MG63 (cell line): Measurements from ENCODE around the gene ESR1. TPM values are rescaled to one million over a fixed set of nuclear protein-coding genes. Genes with fewer than 3 reads are reported as not detected.
A peak's percentile ranks its signal among the peaks of the same experiment; 100 is the strongest.

Experiments used
- DNase-seq: peaks from one replicate; pipeline ENCODE4 v3.0.0-alpha.2; 2020
- H3K27me3 ChIP-seq: fragments of 250-450 bp; sonication (Bioruptor Pico); 2 replicates; pipeline ENCODE4 v1.5.1; 2020; ENCODE audit warnings: mild to moderate bottlenecking, moderate library complexity
- H3K36me3 ChIP-seq: fragments of 250-450 bp; sonication (Bioruptor Pico); 2 replicates; pipeline ENCODE4 v1.5.1; 2020; ENCODE audit warnings: mild to moderate bottlenecking, moderate library complexity
- H3K4me3 ChIP-seq: fragments of 250-450 bp; sonication (Bioruptor Pico); 2 replicates; pipeline ENCODE4 v1.5.1; 2020; ENCODE audit warnings: mild to moderate bottlenecking, moderate library complexity
- H3K9me3 ChIP-seq: fragments of 250-450 bp; sonication (Bioruptor Pico); 2 replicates; pipeline ENCODE4 v1.5.1; 2020; ENCODE audit warnings: mild to moderate bottlenecking, moderate library complexity
- total RNA-seq: library from RNA; depleted of rRNA; stranded (reverse); fragments of >200 nt; shearing (Covaris generic); gene quantifications from 2 replicates; pipeline ENCODE4 v1.2.3, GENCODE V29; 2014; ENCODE audit warnings: low replicate concordance; rRNA removed

ESR1 gene
- total RNA-seq: 0.07 TPM in 1 of 2 replicates, not detected in the other

- no peaks in the 10 kb centered on the region for H3K9me3 ChIP-seq
- peaks cover 26% of the 10 kb centered on the region for H3K27me3 ChIP-seq
- peak; percentile 31 for DNase-seq
- no peaks in the 10 kb centered on the region for H3K36me3 ChIP-seq
- H3K4me3 ChIP-seq: no peak within 1 kb of the TSS
Measured at GRCh38 chr6:151807513-151808370, at the start of gene ESR1. TSS of gene ESR1 (plus strand) at chr6:151807682. CDS start at chr6:151807913, 231 bp downstream.

DNA sequence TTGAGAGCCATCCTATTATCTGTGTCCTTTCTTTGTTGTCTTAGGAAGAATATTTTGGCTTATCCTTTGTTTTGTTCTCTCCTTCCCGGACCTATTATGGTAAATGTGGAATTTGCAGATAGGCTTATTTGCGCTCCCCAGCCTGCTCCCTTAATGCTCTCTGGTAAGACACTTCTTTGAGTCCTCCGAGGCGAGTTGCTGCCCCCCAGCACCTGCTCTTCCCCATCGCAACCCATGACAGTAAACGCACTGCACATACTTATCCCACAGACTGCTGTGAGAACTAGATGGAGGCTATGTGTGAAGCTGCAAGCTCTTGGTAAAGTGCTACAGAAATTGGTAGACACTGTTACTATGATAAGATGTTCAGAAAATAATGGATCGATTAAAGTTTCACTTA lies 47.0 kb upstream of the ESR1 start:
- Histone ChIP-seq H3K4me3 (no peak overlapping the region), H3K9me3 (no peaks in the 10 kb centered on the region), H3K27me3 (no peaks in the 10 kb centered on the region), H3K36me3 (no peaks in the 10 kb centered on the region)
- no peak for DNase-seq

GRCh38 chr6:151761851-151762250 lies 45.6 kb upstream of the ESR1 start:
- no peak overlapping the region for H3K4me3 ChIP-seq
- DNase-seq: no peak
- no peaks in the 10 kb centered on the region for H3K9me3 ChIP-seq
- H3K27me3 ChIP-seq: no peaks in the 10 kb centered on the region
- no peaks in the 10 kb centered on the region for H3K36me3 ChIP-seq

DNA sequence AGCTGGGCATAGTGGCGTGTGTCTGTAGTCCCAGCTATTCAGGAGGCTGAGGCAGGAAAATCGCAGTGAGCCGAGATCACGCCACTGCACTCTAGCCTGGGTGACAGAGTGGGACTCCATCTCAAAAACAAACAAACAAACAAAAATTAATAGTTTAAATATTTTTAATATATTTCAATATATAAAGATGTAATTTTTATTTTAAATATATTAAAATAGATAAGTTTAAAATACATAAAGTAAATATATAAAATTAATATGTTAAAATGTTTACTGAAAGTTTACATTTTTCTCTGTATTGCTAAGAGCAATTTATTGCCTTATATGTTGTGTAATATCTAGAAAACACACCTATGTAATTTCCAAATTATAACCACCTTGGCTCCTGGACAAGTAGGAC lies 44.7 kb upstream of the ESR1 start:
- H3K4me3 ChIP-seq: no peak overlapping the region
- no peaks in the 10 kb centered on the region for H3K36me3 ChIP-seq
- DNase-seq: no peak
- H3K9me3 ChIP-seq: no peaks in the 10 kb centered on the region
- H3K27me3 ChIP-seq: no peaks in the 10 kb centered on the region

DNA sequence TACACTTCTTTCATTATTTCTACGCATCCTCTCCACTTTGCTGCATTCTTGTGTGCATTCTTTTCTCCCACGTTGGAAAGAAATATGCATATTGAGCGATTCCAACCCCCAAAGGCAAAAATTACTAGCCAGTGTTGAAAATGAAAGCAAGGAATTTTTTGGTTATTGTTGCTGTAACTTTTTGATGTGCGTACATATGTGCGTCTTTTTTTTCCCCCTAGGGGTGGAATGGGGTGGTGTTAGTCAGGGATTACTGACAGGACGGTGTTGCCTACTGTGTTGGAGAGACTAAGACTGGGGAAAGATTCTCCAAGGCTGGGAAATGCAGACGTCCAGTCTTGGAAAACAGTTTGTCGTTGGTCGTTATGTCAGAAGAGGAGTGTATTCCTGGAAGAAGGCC lies 44.2 kb upstream of the ESR1 start:
- Histone ChIP-seq H3K27me3 (no peaks in the 10 kb centered on the region), H3K4me3 (peak overlapping the region; percentile 17; the same call in 1 of the 2 replicates), H3K36me3 (no peaks in the 10 kb centered on the region), H3K9me3 (no peaks in the 10 kb centered on the region)
- DNase-seq: no peak

DNA sequence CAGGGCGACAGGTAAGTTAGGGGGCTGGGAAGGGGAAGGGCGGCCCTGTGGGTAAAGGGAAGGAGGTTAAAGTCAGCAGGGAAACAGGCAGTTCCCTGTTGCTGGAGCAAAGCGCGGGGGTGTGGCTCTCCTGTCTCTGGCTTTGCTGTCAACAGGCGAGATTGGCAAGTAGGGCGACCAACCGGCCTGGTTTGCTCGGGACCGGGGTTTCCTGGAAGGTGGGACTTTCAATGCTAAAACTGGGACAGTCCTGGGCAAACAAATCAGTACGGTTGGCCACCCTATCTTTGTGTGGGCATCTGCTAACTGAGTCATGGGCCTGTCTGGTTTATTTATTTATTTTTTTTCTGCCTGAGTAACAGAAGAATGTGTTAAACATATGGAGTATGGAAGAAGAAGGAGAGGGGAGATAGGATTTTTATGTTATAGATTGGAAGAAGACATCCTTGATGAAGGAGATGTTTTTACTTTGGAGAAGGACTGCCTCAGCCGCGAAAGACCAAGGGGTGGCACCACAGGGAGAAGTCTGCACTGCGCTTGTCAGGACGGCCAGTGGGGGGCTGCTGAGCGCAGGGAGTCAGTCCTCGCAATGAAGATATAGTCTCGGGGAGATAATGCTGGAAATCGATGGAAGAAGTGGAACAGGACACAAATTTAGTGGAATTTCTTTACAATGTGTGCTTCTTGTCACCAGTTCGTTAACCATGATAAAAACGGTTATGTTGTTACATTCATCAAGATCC lies 43.4 kb upstream of the ESR1 start:
- Histone ChIP-seq H3K9me3 (no peaks in the 10 kb centered on the region), H3K4me3 (peak overlapping the region; percentile 17), H3K36me3 (no peaks in the 10 kb centered on the region)

DNA sequence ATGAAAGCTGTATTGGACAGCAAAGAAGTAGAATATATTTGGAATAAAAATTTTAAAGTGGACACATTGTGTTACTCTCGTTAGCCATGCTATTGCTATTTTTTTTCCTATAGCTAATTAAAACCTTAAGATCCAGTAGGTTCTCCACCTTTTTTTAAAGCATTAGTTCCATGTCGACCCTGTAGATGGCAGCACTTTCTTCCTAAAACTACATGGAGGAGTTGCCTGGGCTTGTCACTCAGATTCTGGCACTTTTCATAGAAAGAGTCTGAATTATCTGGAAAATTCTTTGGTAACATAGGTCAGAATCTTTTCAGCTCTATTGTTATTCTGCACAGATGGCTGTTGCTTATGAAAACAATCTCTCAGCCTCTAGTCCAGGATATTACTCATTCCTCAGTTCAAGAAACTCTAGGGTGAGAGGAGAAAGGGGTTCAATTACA lies 42.0 kb upstream of the ESR1 start:
- DNase-seq: peak; percentile 38
- Histone ChIP-seq H3K4me3 (no peak overlapping the region), H3K36me3 (no peaks in the 10 kb centered on the region)

More for the DNA sequence above, 43.4 kb upstream of the ESR1 start:
- DNase-seq: peak; percentile 85
- no peaks in the 10 kb centered on the region for H3K27me3 ChIP-seq

GRCh38 chr6:151772446-151772845 lies 35.0 kb upstream of the ESR1 start:
- H3K4me3 ChIP-seq: no peak overlapping the region
- no peaks in the 10 kb centered on the region for H3K27me3 ChIP-seq
- DNase-seq: no peak
- no peaks in the 10 kb centered on the region for H3K36me3 ChIP-seq
- no peaks in the 10 kb centered on the region for H3K9me3 ChIP-seq

More for the DNA sequence above, 42.0 kb upstream of the ESR1 start:
- no peaks in the 10 kb centered on the region for H3K9me3 ChIP-seq
- no peaks in the 10 kb centered on the region for H3K27me3 ChIP-seq

DNA sequence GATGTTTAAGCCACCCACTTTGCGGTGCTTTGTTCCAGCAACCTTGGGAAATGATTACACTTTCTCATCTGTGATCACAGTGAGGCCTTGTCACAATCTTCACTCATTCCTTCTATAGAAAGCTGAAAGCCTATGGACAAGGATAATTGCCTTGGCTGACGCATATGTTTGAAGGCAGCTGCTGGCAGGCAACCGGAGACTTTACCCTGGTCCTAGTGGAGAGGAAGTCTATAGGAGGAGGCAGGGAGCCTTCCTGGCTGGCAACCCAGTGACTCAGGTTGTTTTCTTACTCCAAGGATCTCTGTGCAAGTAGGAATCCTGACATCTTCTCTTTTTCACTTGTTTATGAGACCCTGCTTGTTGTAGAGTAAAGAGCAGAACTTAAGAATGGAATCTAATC lies 34.1 kb upstream of the ESR1 start:
- peak; percentile 79 for DNase-seq
- H3K9me3 ChIP-seq: no peaks in the 10 kb centered on the region

GRCh38 chr6:151782560-151782959 lies 24.9 kb upstream of the ESR1 start:
- Histone ChIP-seq H3K27me3 (no peaks in the 10 kb centered on the region), H3K4me3 (no peak overlapping the region)

More for the DNA sequence above, 34.1 kb upstream of the ESR1 start:
- H3K27me3 ChIP-seq: no peaks in the 10 kb centered on the region
- H3K4me3 ChIP-seq: no peak overlapping the region
- H3K36me3 ChIP-seq: no peaks in the 10 kb centered on the region

DNA sequence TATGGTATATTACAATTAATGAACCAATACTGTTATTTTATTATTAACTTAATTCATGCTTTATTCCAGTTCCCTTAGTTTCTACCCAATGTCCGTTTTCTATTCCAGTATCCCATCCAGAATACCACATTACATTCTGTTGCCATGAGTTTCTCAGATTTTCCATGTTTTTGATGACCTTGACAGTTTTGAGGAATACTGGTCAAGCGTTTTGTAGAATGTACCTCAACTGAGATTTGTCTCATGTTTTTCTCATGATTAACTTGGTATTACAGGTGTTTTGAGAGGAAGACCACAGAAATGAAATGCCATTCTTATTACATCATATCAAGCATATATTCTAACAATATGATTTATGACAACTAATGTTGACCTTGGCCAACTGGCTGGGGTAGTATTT lies 23.8 kb upstream of the ESR1 start:
- Histone ChIP-seq H3K9me3 (no peaks in the 10 kb centered on the region), H3K27me3 (no peaks in the 10 kb centered on the region), H3K4me3 (no peak overlapping the region), H3K36me3 (no peaks in the 10 kb centered on the region)
- no peak for DNase-seq

More at GRCh38 chr6:151782560-151782959, 24.9 kb upstream of the ESR1 start:
- H3K9me3 ChIP-seq: no peaks in the 10 kb centered on the region
- no peak for DNase-seq
- no peaks in the 10 kb centered on the region for H3K36me3 ChIP-seq

DNA sequence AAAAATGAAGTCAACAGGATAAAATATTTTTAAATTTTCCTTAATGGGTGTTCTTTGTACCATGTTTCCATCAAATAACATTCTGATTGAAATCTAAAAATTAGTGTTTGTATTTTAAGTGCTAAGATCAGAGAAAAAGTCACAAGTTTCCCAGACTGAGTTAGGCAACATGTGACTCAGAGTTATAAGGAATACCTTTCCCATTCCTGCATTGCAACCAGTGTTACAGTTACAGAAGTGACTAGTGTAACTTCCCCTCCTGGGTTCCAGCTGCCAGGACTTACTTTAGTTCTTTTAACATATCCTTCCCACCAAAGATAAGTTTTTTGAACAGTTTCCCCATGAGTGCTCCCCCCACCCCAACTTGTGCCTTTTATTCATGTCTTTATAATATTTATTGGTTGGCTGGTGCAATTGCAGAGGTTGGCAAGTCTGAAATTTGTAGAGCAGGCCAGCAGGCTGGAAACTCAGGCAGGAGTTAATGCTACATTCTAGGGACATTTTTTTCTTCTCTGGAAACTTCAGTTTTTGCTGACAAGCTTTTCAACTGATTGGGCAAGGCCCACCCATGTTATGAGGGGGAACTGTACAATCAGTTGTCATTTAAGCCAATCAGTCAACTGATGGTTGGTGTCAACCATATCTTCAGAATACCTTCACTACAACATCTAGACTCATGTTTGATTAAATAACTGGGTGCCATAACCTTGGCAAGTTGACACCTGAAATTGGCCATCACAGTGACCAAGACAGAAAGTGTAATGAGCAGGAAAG lies 22.9 kb upstream of the ESR1 start:
- H3K4me3 ChIP-seq: no peak overlapping the region
- H3K9me3 ChIP-seq: no peaks in the 10 kb centered on the region
- DNase-seq: no peak
- H3K36me3 ChIP-seq: no peaks in the 10 kb centered on the region
- no peaks in the 10 kb centered on the region for H3K27me3 ChIP-seq

- Histone ChIP-seq H3K27me3 (no peaks in the 10 kb centered on the region), H3K36me3 (no peaks in the 10 kb centered on the region), H3K4me3 (no peak overlapping the region), H3K9me3 (no peaks in the 10 kb centered on the region)
- no peak for DNase-seq
Measured at GRCh38 chr6:151796842-151797530, 10.5 kb upstream of the ESR1 start.

- no peak for DNase-seq
- H3K27me3 ChIP-seq: peaks cover 14% of the 10 kb centered on the region
Measured at GRCh38 chr6:151803743-151804142, 3.7 kb upstream of the ESR1 start.

GRCh38 chr6:151804585-151805285 lies 2.7 kb upstream of the ESR1 start:
- Histone ChIP-seq H3K27me3 (peaks cover 17% of the 10 kb centered on the region), H3K9me3 (no peaks in the 10 kb centered on the region), H3K36me3 (no peaks in the 10 kb centered on the region), H3K4me3 (no peak overlapping the region)
- no peak for DNase-seq

More at GRCh38 chr6:151803743-151804142, 3.7 kb upstream of the ESR1 start:
- Histone ChIP-seq H3K9me3 (no peaks in the 10 kb centered on the region), H3K36me3 (no peaks in the 10 kb centered on the region), H3K4me3 (no peak overlapping the region)
